H9 (cell line): ENCODE results near the gene DSE. TPM values are rescaled to one million over a fixed set of nuclear protein-coding genes. Genes with fewer than 3 reads are reported as not detected.

Source experiments
- DNase-seq: peaks from one replicate; pipeline ENCODE4 v3.0.0-alpha.2; 2017
- H2AFZ ChIP-seq: one replicate; pipeline ENCODE4 v1.6.1; 2013; ENCODE audit warnings: mild to moderate bottlenecking, low read length, control low read depth, moderate library complexity
- H2AK5ac ChIP-seq: 2 replicates; pipeline ENCODE4 v1.6.1; 2013; ENCODE audit warnings: low read length, control low read depth, mixed read lengths; ENCODE audit not compliant: insufficient read length
- H2BK120ac ChIP-seq: one replicate; pipeline ENCODE4 v1.6.1; 2013; ENCODE audit warnings: low read depth, mild to moderate bottlenecking, low read length, control low read depth, inconsistent platforms; ENCODE audit not compliant: poor library complexity, severe bottlenecking
- H2BK12ac ChIP-seq: 2 replicates; pipeline ENCODE4 v1.6.1; 2013; ENCODE audit warnings: low read length, control low read depth, mixed read lengths, low read depth; ENCODE audit not compliant: insufficient read length
- H2BK15ac ChIP-seq: 2 replicates; pipeline ENCODE4 v1.6.1; 2013; ENCODE audit warnings: low read depth, low read length, control low read depth
- H2BK20ac ChIP-seq: one replicate; pipeline ENCODE4 v1.6.1; 2013; ENCODE audit warnings: low read depth, mild to moderate bottlenecking, low read length, control low read depth, inconsistent platforms; ENCODE audit not compliant: poor library complexity, severe bottlenecking
- H2BK5ac ChIP-seq: 2 replicates; pipeline ENCODE4 v1.6.1; 2013; ENCODE audit warnings: low read length, control low read depth, mixed read lengths; ENCODE audit not compliant: insufficient read length
- H3K14ac ChIP-seq: 2 replicates; pipeline ENCODE4 v1.6.1; 2013; ENCODE audit warnings: low read length, control low read depth; ENCODE audit not compliant: insufficient read depth
- H3K18ac ChIP-seq: 2 replicates; pipeline ENCODE4 v1.6.1; 2013; ENCODE audit warnings: low read depth, mild to moderate bottlenecking, mixed read lengths, low read length, control low read depth; ENCODE audit not compliant: insufficient read length
- H3K23ac ChIP-seq: 2 replicates; pipeline ENCODE4 v1.6.1; 2013; ENCODE audit warnings: low read length, control low read depth, mixed read lengths, low read depth; ENCODE audit not compliant: insufficient read length
- H3K23me2 ChIP-seq: 2 replicates; pipeline ENCODE4 v1.6.1; 2013; ENCODE audit warnings: low read depth, mild to moderate bottlenecking, mixed read lengths, low read length, control low read depth; ENCODE audit not compliant: insufficient read length, poor library complexity, severe bottlenecking
- H3K27ac ChIP-seq: 2 replicates; pipeline ENCODE4 v1.5.1; 2013; ENCODE audit warnings: low read length, control low read depth, mixed read lengths, low read depth; ENCODE audit not compliant: insufficient read length
- H3K27me3 ChIP-seq: 2 replicates; pipeline ENCODE4 v1.6.1; 2013; ENCODE audit warnings: low read length, control low read depth, inconsistent platforms; ENCODE audit not compliant: insufficient read depth
- H3K4ac ChIP-seq: 2 replicates; pipeline ENCODE4 v1.6.1; 2013; ENCODE audit warnings: low read depth, mild to moderate bottlenecking, control low read depth, inconsistent platforms, low read length, moderate library complexity
- H3K4me1 ChIP-seq: 2 replicates; pipeline ENCODE4 v1.6.1; 2013; ENCODE audit warnings: low read length, control low read depth, inconsistent platforms; ENCODE audit not compliant: insufficient read depth
- H3K4me2 ChIP-seq: 2 replicates; pipeline ENCODE4 v1.6.1; 2013; ENCODE audit warnings: low read length, control low read depth, mixed read lengths; ENCODE audit not compliant: insufficient read length, insufficient read depth
- H3K56ac ChIP-seq: 2 replicates; pipeline ENCODE4 v1.6.1; 2013; ENCODE audit warnings: low read depth, mild to moderate bottlenecking, mixed read lengths, low read length, control low read depth; ENCODE audit not compliant: insufficient read length
- H3K79me1 ChIP-seq: 2 replicates; pipeline ENCODE4 v1.6.1; 2013; ENCODE audit warnings: low read depth, mild to moderate bottlenecking, moderate library complexity, low read length, control low read depth, inconsistent platforms; ENCODE audit not compliant: insufficient read depth, poor library complexity, severe bottlenecking
- H3K79me2 ChIP-seq: 2 replicates; pipeline ENCODE4 v1.6.1; 2013; ENCODE audit warnings: low read length, control low read depth, inconsistent platforms; ENCODE audit not compliant: insufficient read depth
- H3K9ac ChIP-seq: 2 replicates; pipeline ENCODE4 v1.6.1; 2013; ENCODE audit warnings: low read length, control low read depth, mixed read lengths; ENCODE audit not compliant: insufficient read length; ENCODE audit errors: extremely low read depth
- H3K9me3 ChIP-seq: one replicate; pipeline ENCODE4 v1.6.1; 2013; ENCODE audit warnings: low read depth, low read length, inconsistent platforms; ENCODE audit not compliant: control insufficient read depth
- H3T11ph ChIP-seq: one replicate; pipeline ENCODE4 v1.6.1; 2013; ENCODE audit warnings: mild to moderate bottlenecking, low read length, control low read depth, inconsistent platforms
- H4K20me1 ChIP-seq: one replicate; pipeline ENCODE4 v1.6.1; 2013; ENCODE audit not compliant: control insufficient read depth, insufficient read length, insufficient read depth
- H4K5ac ChIP-seq: 2 replicates; pipeline ENCODE4 v1.6.1; 2013; ENCODE audit warnings: low read depth, mild to moderate bottlenecking, mixed read lengths, low read length, control low read depth; ENCODE audit not compliant: insufficient read length
- H4K8ac ChIP-seq: replicated peaks from 2 replicates; pipeline ENCODE4 v1.6.1; 2013; ENCODE audit warnings: low read length, control low read depth, mixed read lengths, low read depth; ENCODE audit not compliant: insufficient read length
- H4K91ac ChIP-seq: 2 replicates; pipeline ENCODE4 v1.6.1; 2013; ENCODE audit warnings: low read depth, mild to moderate bottlenecking, moderate library complexity, mixed read lengths, low read length, control low read depth; ENCODE audit not compliant: insufficient read length
- H3K27ac Mint-ChIP-seq, 3 experiments: 2 replicates in 2 of 3; 3 replicates in 1 of 3; pipeline ENCODE4 v1.8.0; 2020 to 2021; ENCODE audit warnings: mixed read lengths in 3 of 3, mild to moderate bottlenecking in 1 of 3, moderate library complexity in 1 of 3
- H3K27me3 Mint-ChIP-seq: 2 replicates; pipeline ENCODE4 v1.8.0; 2021; ENCODE audit warnings: low read depth, mild to moderate bottlenecking, moderate library complexity, mixed read lengths
- H3K36me3 Mint-ChIP-seq, 3 experiments: 2 replicates in 2 of 3; 3 replicates in 1 of 3; pipeline ENCODE4 v1.8.0; 2020 to 2021; ENCODE audit warnings: low read depth in 3 of 3, mixed read lengths in 3 of 3; ENCODE audit not compliant: insufficient read depth in 1 of 3
- H3K4me1 Mint-ChIP-seq, 2 experiments: 2 replicates each; pipeline ENCODE4 v1.8.0; 2020; ENCODE audit warnings: mixed read lengths in 2 of 2
- H3K4me3 Mint-ChIP-seq, 2 experiments: 2 replicates in 1 of 2; 3 replicates in 1 of 2; pipeline ENCODE4 v1.8.0; 2020 to 2021; ENCODE audit warnings: mild to moderate bottlenecking in 2 of 2, mixed read lengths in 2 of 2, moderate library complexity in 1 of 2
- H3K9me3 Mint-ChIP-seq, 2 experiments: 2 replicates in 1 of 2; 3 replicates in 1 of 2; pipeline ENCODE4 v1.8.0; 2020; ENCODE audit warnings: mild to moderate bottlenecking in 2 of 2, mixed read lengths in 2 of 2, moderate library complexity in 1 of 2
- WGBS: extraction: QIAGEN DNeasy Blood & Tissue Kit; methylation state at CpG from one replicate; pipeline ENCODE4 v1.1.7; 2013; ENCODE audit warnings: missing lambda C conversion rate, low lambda C conversion rate, mixed read lengths; ENCODE audit not compliant: insufficient read length; ENCODE audit errors: extremely low coverage; 5-methylcytosine and 5-hydroxymethylcytosine counted together
- total RNA-seq: library from RNA; stranded (reverse); gene quantifications from 2 replicates; pipeline ENCODE4 v1.2.1, GENCODE V29; 2021
- TF ChIP-seq, protein P1 (sequence below): fragments of 200-600 bp; sonication (generic); conservative IDR thresholded peaks from 3 replicates; pipeline ENCODE4 v1.8.0; 2021; ENCODE audit warnings: antibody characterized with exemption, mild to moderate bottlenecking

DSE gene
- total RNA-seq, 1 experiment from 2014 or later, result 45.6 TPM

- Histone ChIP-seq H3K4me1 (peaks cover 4% of the 10 kb centered on the region; the same call in 1 of the 2 replicates), H3K4ac (no peak overlapping the region), H3K9me3 (no peaks in the 10 kb centered on the region), H3K27me3 (no peaks in the 10 kb centered on the region), H2AK5ac (no peak overlapping the region), H2BK20ac (no peak overlapping the region), H4K8ac (no peak overlapping the region), H2BK12ac (no peak overlapping the region), H3K23ac (no peak overlapping the region), H3K56ac (no peak overlapping the region), H2AFZ (no peak overlapping the region), H4K5ac (no peak overlapping the region), H3K14ac (no peak overlapping the region), H3T11ph (no peak overlapping the region), H3K79me2 (peaks cover 7% of the 10 kb centered on the region; the same call in 1 of the 2 replicates), H3K18ac (no peak overlapping the region), H3K9ac (no peak overlapping the region), H4K20me1 (peaks cover 2% of the 10 kb centered on the region), H2BK5ac (no peak overlapping the region), H2BK15ac (no peak overlapping the region), H3K23me2 (no peaks in the 10 kb centered on the region), H3K27ac (peak overlapping the region; percentile 5), H3K79me1 (no peaks in the 10 kb centered on the region), H2BK120ac (no peak overlapping the region), H3K4me2 (no peak overlapping the region), H4K91ac (no peak overlapping the region)
- Mint-ChIP-seq H3K36me3 (peaks cover 0 to 8% (median 0%) of the 10 kb centered on the region in 3 experiments; a peak in 3 of 7 replicates), H3K27ac (no peak overlapping the region), H3K27me3 (no peaks in the 10 kb centered on the region), H3K4me1 (peaks cover 33 to 39% of the 10 kb centered on the region in 2 experiments), H3K4me3 (no peak overlapping the region), H3K9me3 (no peaks in the 10 kb centered on the region)
- TF ChIP-seq, protein P1, sequence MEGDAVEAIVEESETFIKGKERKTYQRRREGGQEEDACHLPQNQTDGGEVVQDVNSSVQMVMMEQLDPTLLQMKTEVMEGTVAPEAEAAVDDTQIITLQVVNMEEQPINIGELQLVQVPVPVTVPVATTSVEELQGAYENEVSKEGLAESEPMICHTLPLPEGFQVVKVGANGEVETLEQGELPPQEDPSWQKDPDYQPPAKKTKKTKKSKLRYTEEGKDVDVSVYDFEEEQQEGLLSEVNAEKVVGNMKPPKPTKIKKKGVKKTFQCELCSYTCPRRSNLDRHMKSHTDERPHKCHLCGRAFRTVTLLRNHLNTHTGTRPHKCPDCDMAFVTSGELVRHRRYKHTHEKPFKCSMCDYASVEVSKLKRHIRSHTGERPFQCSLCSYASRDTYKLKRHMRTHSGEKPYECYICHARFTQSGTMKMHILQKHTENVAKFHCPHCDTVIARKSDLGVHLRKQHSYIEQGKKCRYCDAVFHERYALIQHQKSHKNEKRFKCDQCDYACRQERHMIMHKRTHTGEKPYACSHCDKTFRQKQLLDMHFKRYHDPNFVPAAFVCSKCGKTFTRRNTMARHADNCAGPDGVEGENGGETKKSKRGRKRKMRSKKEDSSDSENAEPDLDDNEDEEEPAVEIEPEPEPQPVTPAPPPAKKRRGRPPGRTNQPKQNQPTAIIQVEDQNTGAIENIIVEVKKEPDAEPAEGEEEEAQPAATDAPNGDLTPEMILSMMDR, result no peak
- WGBS, result no CpG with 5 or more reads among the region's 4 CpGs
- no peak for DNase-seq
These were observed 37.7 kb downstream of the DSE start for GRCh38 chr6:116408491-116408890.
